HUES48 (cell line): ENCODE measurements around the gene PLCB1.

ENCODE experiments used
- H3K27ac ChIP-seq: one replicate; pipeline ENCODE4 v1.7.0; 2013; ENCODE audit warnings: low read depth, low read length, inconsistent platforms
- H3K27me3 ChIP-seq: 2 replicates; pipeline ENCODE4 v1.6.1; 2013; ENCODE audit warnings: mild to moderate bottlenecking, low read length; ENCODE audit not compliant: control insufficient read depth, insufficient read depth
- H3K36me3 ChIP-seq: 2 replicates; pipeline ENCODE4 v1.6.1; 2013; ENCODE audit warnings: low read length; ENCODE audit not compliant: control insufficient read depth, insufficient read depth
- H3K4me1 ChIP-seq: 2 replicates; pipeline ENCODE4 v1.6.1; 2013; ENCODE audit warnings: mild to moderate bottlenecking, low read length; ENCODE audit not compliant: control insufficient read depth, insufficient read depth
- H3K4me3 ChIP-seq: 2 replicates; pipeline ENCODE4 v1.5.1; 2013; ENCODE audit warnings: mild to moderate bottlenecking, low read depth, low read length
- H3K9ac ChIP-seq: 2 replicates; pipeline ENCODE4 v1.6.1; 2013; ENCODE audit warnings: mild to moderate bottlenecking, low read depth, low read length, moderate library complexity
- H3K9me3 ChIP-seq: 2 replicates; pipeline ENCODE4 v1.6.1; 2013; ENCODE audit warnings: low read length; ENCODE audit not compliant: control insufficient read depth, insufficient read depth

PLCB1 gene

GRCh38 chr20:8389381-8390036 is 257.4 kb downstream of the PLCB1 start:
- Histone ChIP-seq H3K9me3 (no peaks in the 10 kb centered on the region), H3K27ac (no peak overlapping the region), H3K9ac (no peak overlapping the region), H3K4me1 (peaks cover 8% of the 10 kb centered on the region; the same call in 1 of the 2 replicates), H3K27me3 (no peaks in the 10 kb centered on the region), H3K36me3 (no peaks in the 10 kb centered on the region), H3K4me3 (no peak overlapping the region)

- Histone ChIP-seq H3K4me1 (peaks cover 8% of the 10 kb centered on the region; the same call in 1 of the 2 replicates), H3K4me3 (no peak overlapping the region), H3K27me3 (no peaks in the 10 kb centered on the region), H3K36me3 (no peaks in the 10 kb centered on the region), H3K9me3 (no peaks in the 10 kb centered on the region), H3K27ac (no peak overlapping the region), H3K9ac (no peak overlapping the region)
Measured at GRCh38 chr20:8390037-8390433, 258.0 kb downstream of the PLCB1 start.

GRCh38 chr20:8390500-8390899 is 258.4 kb downstream of the PLCB1 start:
- H3K4me3 ChIP-seq, result no peak overlapping the region
- no peak overlapping the region for H3K27ac ChIP-seq
- H3K4me1 ChIP-seq, result peaks cover 8% of the 10 kb centered on the region; the same call in 1 of the 2 replicates
- H3K9me3 ChIP-seq, result no peaks in the 10 kb centered on the region
- H3K36me3 ChIP-seq, result no peaks in the 10 kb centered on the region
- H3K9ac ChIP-seq, result no peak overlapping the region
- H3K27me3 ChIP-seq, result no peaks in the 10 kb centered on the region

GRCh38 chr20:8393381-8393780 is 261.3 kb downstream of the PLCB1 start:
- Histone ChIP-seq H3K9ac (no peak overlapping the region), H3K4me3 (no peak overlapping the region), H3K36me3 (no peaks in the 10 kb centered on the region), H3K27me3 (no peaks in the 10 kb centered on the region), H3K27ac (no peak overlapping the region), H3K4me1 (peaks cover 8% of the 10 kb centered on the region; the same call in 1 of the 2 replicates), H3K9me3 (no peaks in the 10 kb centered on the region)

- Histone ChIP-seq H3K27ac (no peak overlapping the region), H3K4me1 (peaks cover 6% of the 10 kb centered on the region; the same call in 1 of the 2 replicates), H3K9ac (no peak overlapping the region), H3K36me3 (no peaks in the 10 kb centered on the region), H3K9me3 (no peaks in the 10 kb centered on the region), H3K27me3 (no peaks in the 10 kb centered on the region), H3K4me3 (no peak overlapping the region)
Measured at GRCh38 chr20:8394308-8394945, 262.4 kb downstream of the PLCB1 start.

- no peak overlapping the region for H3K27ac ChIP-seq
- no peak overlapping the region for H3K9ac ChIP-seq
- H3K4me3 ChIP-seq, result no peak overlapping the region
- H3K36me3 ChIP-seq, result no peaks in the 10 kb centered on the region
- H3K27me3 ChIP-seq, result no peaks in the 10 kb centered on the region
- no peaks in the 10 kb centered on the region for H3K4me1 ChIP-seq
- H3K9me3 ChIP-seq, result no peaks in the 10 kb centered on the region
Measured at GRCh38 chr20:8395956-8396355, 263.9 kb downstream of the PLCB1 start.

- no peak overlapping the region for H3K27ac ChIP-seq
- no peak overlapping the region for H3K9ac ChIP-seq
- no peaks in the 10 kb centered on the region for H3K36me3 ChIP-seq
- no peaks in the 10 kb centered on the region for H3K4me1 ChIP-seq
- H3K9me3 ChIP-seq, result no peaks in the 10 kb centered on the region
- H3K27me3 ChIP-seq, result no peaks in the 10 kb centered on the region
- no peak overlapping the region for H3K4me3 ChIP-seq
Measured at GRCh38 chr20:8398263-8399051, 266.4 kb downstream of the PLCB1 start.

GRCh38 chr20:8399947-8400346 is 267.9 kb downstream of the PLCB1 start:
- H3K9me3 ChIP-seq, result no peaks in the 10 kb centered on the region
- no peak overlapping the region for H3K4me3 ChIP-seq
- H3K36me3 ChIP-seq, result no peaks in the 10 kb centered on the region
- no peaks in the 10 kb centered on the region for H3K27me3 ChIP-seq
- H3K9ac ChIP-seq, result no peak overlapping the region
- H3K4me1 ChIP-seq, result no peaks in the 10 kb centered on the region
- no peak overlapping the region for H3K27ac ChIP-seq

DNA sequence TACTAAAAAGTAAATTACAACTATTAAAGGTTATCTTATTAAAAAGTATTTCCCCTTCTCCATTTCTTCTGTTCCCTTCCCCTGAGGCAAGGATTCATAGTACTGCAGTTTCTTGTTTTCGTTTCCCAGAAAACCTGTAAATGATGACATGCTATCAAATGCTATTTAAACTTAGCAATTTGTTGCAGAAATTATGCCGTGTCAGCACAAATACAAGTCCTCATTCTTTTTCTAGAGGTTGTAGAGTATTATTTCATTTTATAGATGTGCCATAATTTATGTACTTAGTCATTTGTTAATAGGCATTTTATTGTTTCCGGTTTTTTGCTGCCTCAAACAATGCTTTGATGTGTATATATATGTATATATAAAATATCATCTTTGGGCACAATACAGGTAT is 268.4 kb downstream of the PLCB1 start:
- no peaks in the 10 kb centered on the region for H3K4me1 ChIP-seq
- no peak overlapping the region for H3K4me3 ChIP-seq
- no peak overlapping the region for H3K27ac ChIP-seq
- H3K9ac ChIP-seq, result no peak overlapping the region
- no peaks in the 10 kb centered on the region for H3K36me3 ChIP-seq
- H3K9me3 ChIP-seq, result no peaks in the 10 kb centered on the region
- no peaks in the 10 kb centered on the region for H3K27me3 ChIP-seq

DNA sequence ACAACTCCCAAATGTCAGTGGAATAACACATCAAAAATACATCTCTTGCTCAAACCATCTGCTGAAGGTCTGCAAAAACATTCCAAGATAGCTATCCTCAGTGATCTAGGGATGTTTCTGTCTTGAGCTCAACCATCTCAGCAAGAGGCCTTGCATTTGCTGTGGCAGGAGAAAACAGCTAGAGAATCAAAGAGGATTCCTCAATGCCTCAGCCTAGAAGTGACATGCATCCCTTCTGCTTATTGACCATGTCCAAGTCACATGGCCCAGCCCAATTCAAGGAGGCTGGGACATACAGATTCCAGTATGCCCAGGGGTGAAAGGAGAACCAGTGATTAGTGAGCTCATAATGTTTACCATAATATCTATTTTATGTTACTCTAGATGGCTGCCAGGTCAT is 269.5 kb downstream of the PLCB1 start:
- Histone ChIP-seq H3K36me3 (no peaks in the 10 kb centered on the region), H3K4me1 (no peaks in the 10 kb centered on the region), H3K27me3 (no peaks in the 10 kb centered on the region), H3K9ac (no peak overlapping the region), H3K9me3 (no peaks in the 10 kb centered on the region), H3K27ac (no peak overlapping the region), H3K4me3 (no peak overlapping the region)

DNA sequence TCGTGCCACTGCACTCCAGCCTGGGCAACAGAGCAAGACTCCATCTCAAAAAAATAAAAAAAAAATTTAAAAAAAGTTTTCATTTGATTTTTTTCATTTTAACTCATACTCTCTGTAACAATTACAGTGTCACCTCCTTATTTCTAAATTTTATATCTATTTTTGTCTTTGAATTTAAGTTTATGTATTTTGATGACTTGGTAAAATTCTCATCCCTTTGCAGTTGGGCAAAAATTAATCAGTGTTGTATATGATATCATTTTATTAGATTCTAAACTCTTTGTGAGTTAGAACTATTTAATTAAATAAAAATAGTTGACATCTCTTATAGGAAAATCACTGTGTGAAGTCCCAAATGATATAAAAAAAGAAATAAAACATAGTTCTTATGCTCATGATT is 270.7 kb downstream of the PLCB1 start:
- H3K36me3 ChIP-seq, result no peaks in the 10 kb centered on the region
- no peak overlapping the region for H3K9ac ChIP-seq
- no peaks in the 10 kb centered on the region for H3K27me3 ChIP-seq
- H3K4me3 ChIP-seq, result no peak overlapping the region
- H3K9me3 ChIP-seq, result no peaks in the 10 kb centered on the region
- H3K27ac ChIP-seq, result no peak overlapping the region
- no peaks in the 10 kb centered on the region for H3K4me1 ChIP-seq
